ENCODE measurements around the gene KIF3C. TPM values are rescaled to one million over a fixed set of nuclear protein-coding genes. Genes with fewer than 3 reads are reported as not detected.

KIF3C gene
- total RNA-seq, 2 donors from 2014 or later: 42.9 to 51.4 TPM

- Mint-ChIP-seq H3K27ac (no peak overlapping the region), H3K4me3 (no peak overlapping the region), H3K27me3 (ENCODE audit: insufficient read depth) (no peaks in the 10 kb centered on the region), H3K9me3 (no peaks in the 10 kb centered on the region), H3K4me1 (no peaks in the 10 kb centered on the region), H3K36me3 (ENCODE audit: low read depth) (peaks cover 53% of the 10 kb centered on the region)
- Histone ChIP-seq H3K27ac (ENCODE audit: low read depth, low read length) (no peak overlapping the region), H3K9ac (ENCODE audit: extremely low read depth, low read length, poor library complexity, severe bottlenecking) (no peak overlapping the region), H3K36me3 (ENCODE audit: control insufficient read depth, insufficient read depth, low read length) (peaks cover 24% of the 10 kb centered on the region), H3K4me3 (ENCODE audit: low read length) (no peak overlapping the region), H3K27me3 (ENCODE audit: control insufficient read depth, insufficient read depth, low read length, poor library complexity, severe bottlenecking) (no peaks in the 10 kb centered on the region), H3K4me1 (ENCODE audit: control insufficient read depth, insufficient read depth, low read length) (no peaks in the 10 kb centered on the region), H3K9me3 (ENCODE audit: control insufficient read depth, low read length) (no peaks in the 10 kb centered on the region)
- WGBS, 2 experiments (ENCODE audit: insufficient coverage in 1 of 2, insufficient read length in 1 of 2): 97 to 100% methylated on average over 2 to 3 of the region's 3 CpGs
- no peak for DNase-seq
- no peak for TF ChIP-seq CTCF (conservative IDR thresholded peaks at IDR 0.05)
Observed at GRCh38 chr2:25971596-25971995, 10.7 kb downstream of the KIF3C start.

GRCh38 chr2:25966531-25967270, 15.6 kb downstream of the KIF3C start:
- Histone ChIP-seq H3K27ac (ENCODE audit: low read depth, low read length) (no peak overlapping the region), H3K9me3 (ENCODE audit: control insufficient read depth, low read length) (no peaks in the 10 kb centered on the region), H3K36me3 (ENCODE audit: control insufficient read depth, insufficient read depth, low read length) (peaks cover 22% of the 10 kb centered on the region), H3K4me3 (ENCODE audit: low read length) (no peak overlapping the region), H3K27me3 (ENCODE audit: control insufficient read depth, insufficient read depth, low read length, poor library complexity, severe bottlenecking) (no peaks in the 10 kb centered on the region), H3K4me1 (ENCODE audit: control insufficient read depth, insufficient read depth, low read length) (no peaks in the 10 kb centered on the region), H3K9ac (ENCODE audit: extremely low read depth, low read length, poor library complexity, severe bottlenecking) (no peak overlapping the region)
- DNase-seq: no peak
- H3K9me3 Mint-ChIP-seq: no peaks in the 10 kb centered on the region
- TF ChIP-seq CTCF (conservative IDR thresholded peaks at IDR 0.05): peak; percentile 43
- no peak overlapping the region for H3K27ac Mint-ChIP-seq
- no peaks in the 10 kb centered on the region for H3K27me3 Mint-ChIP-seq (ENCODE audit: insufficient read depth)
- H3K4me3 Mint-ChIP-seq: no peak overlapping the region
- peaks cover 47% of the 10 kb centered on the region for H3K36me3 Mint-ChIP-seq (ENCODE audit: low read depth)
- WGBS, 2 experiments (ENCODE audit: insufficient coverage in 1 of 2, insufficient read length in 1 of 2): 92 to 98% methylated on average over 6 to 7 of the region's 7 CpGs
- no peaks in the 10 kb centered on the region for H3K4me1 Mint-ChIP-seq

- WGBS, 2 experiments (ENCODE audit: insufficient coverage in 1 of 2, insufficient read length in 1 of 2): 95 to 96% methylated on average over 5 to 7 of the region's 7 CpGs
- H3K9ac ChIP-seq (ENCODE audit: extremely low read depth, low read length, poor library complexity, severe bottlenecking): no peak overlapping the region
Observed at GRCh38 chr2:25964891-25965290, 17.4 kb downstream of the KIF3C start.

More at GRCh38 chr2:25964891-25965290, 17.4 kb downstream of the KIF3C start:
- H3K36me3 ChIP-seq (ENCODE audit: control insufficient read depth, insufficient read depth, low read length): peaks cover 21% of the 10 kb centered on the region
- no peak overlapping the region for H3K27ac ChIP-seq (ENCODE audit: low read depth, low read length)
- Mint-ChIP-seq H3K4me1 (no peaks in the 10 kb centered on the region), H3K9me3 (no peaks in the 10 kb centered on the region), H3K27me3 (ENCODE audit: insufficient read depth) (no peaks in the 10 kb centered on the region), H3K27ac (peak overlapping the region; percentile 50), H3K4me3 (no peak overlapping the region), H3K36me3 (ENCODE audit: low read depth) (peaks cover 41% of the 10 kb centered on the region)
- DNase-seq: no peak
- H3K4me3 ChIP-seq (ENCODE audit: low read length): no peak overlapping the region
- no peak for TF ChIP-seq CTCF (conservative IDR thresholded peaks at IDR 0.05)
- H3K4me1 ChIP-seq (ENCODE audit: control insufficient read depth, insufficient read depth, low read length): no peaks in the 10 kb centered on the region
- H3K27me3 ChIP-seq (ENCODE audit: control insufficient read depth, insufficient read depth, low read length, poor library complexity, severe bottlenecking): no peaks in the 10 kb centered on the region
- H3K9me3 ChIP-seq (ENCODE audit: control insufficient read depth, low read length): no peaks in the 10 kb centered on the region
